ENCODE measurements around the gene SORCS3. TPM values are rescaled to one million over a fixed set of nuclear protein-coding genes. Genes with fewer than 3 reads are reported as not detected.

SORCS3 gene
- polyA plus RNA-seq, 1 donor (not counting 4 experiments of a cell fraction or from before 2014, with no cell fraction given): not detected

GRCh38 chr10:105145711-105146110, 504.6 kb downstream of the SORCS3 start:
- no peak overlapping the region for H2AFZ ChIP-seq (ENCODE audit: control insufficient read depth, low read length)
- TF ChIP-seq CTCF (optimal IDR thresholded peaks at IDR 0.05 in 1 of 3, IDR thresholded peaks at IDR 0.05 in 1 of 3, conservative IDR thresholded peaks at IDR 0.05 in 1 of 3; ENCODE audit: extremely low read depth in 1 of 3, insufficient read depth in 2 of 3, low read length in 3 of 3): no peak
- TF ChIP-seq EZH2 (IDR thresholded peaks at IDR 0.05; ENCODE audit: low read length): no peak
- H3K9ac ChIP-seq (ENCODE audit: control insufficient read depth, extremely low read depth, insufficient read depth, low read length): no peak overlapping the region
- dilution Hi-C loops (cut with MboI; ENCODE audit: extremely low pct_ligation_motif_present, low sequenced_read_pairs): no loop called here
- H3K79me2 ChIP-seq (ENCODE audit: control insufficient read depth, insufficient read depth, low read length): no peaks in the 10 kb centered on the region
- no peaks in the 10 kb centered on the region for H3K4me1 ChIP-seq (ENCODE audit: control insufficient read depth, extremely low read depth, insufficient read depth, low read length)
- FAIRE-seq (no peak), DNase-seq (ENCODE audit: low read depth, low spot score) (no peak)
- no peaks in the 10 kb centered on the region for H4K20me1 ChIP-seq (ENCODE audit: control insufficient read depth, extremely low read depth, insufficient read depth, low read length)
- H3K27me3 ChIP-seq (ENCODE audit: control insufficient read depth, extremely low read depth, insufficient read depth, low read length): no peaks in the 10 kb centered on the region
- H3K4me3 ChIP-seq (ENCODE audit: control insufficient read depth in 2 of 3, extremely low read depth in 1 of 3, insufficient read depth in 2 of 3, low read depth in 1 of 3, low read length in 3 of 3): no peak overlapping the region
- H3K4me2 ChIP-seq (ENCODE audit: control insufficient read depth, extremely low read depth, insufficient read depth, low read depth, low read length): no peak overlapping the region
- H3K36me3 ChIP-seq (ENCODE audit: control insufficient read depth in 2 of 2, extremely low read depth in 1 of 2, insufficient read depth in 2 of 2, low read length in 2 of 2): no peaks in the 10 kb centered on the region
- H3K27ac ChIP-seq (ENCODE audit: control insufficient read depth, insufficient read depth, low read length): no peak overlapping the region
- no peaks in the 10 kb centered on the region for H3K9me1 ChIP-seq (ENCODE audit: control insufficient read depth, extremely low read depth, insufficient read depth, low read length)
- H3K9me3 ChIP-seq (ENCODE audit: control insufficient read depth, low read depth, low read length): no peaks in the 10 kb centered on the region

GRCh38 chr10:105146436-105146835, 505.3 kb downstream of the SORCS3 start:
- Histone ChIP-seq H3K27me3 (ENCODE audit: control insufficient read depth, extremely low read depth, insufficient read depth, low read length) (no peaks in the 10 kb centered on the region), H3K9me3 (ENCODE audit: control insufficient read depth, low read depth, low read length) (no peaks in the 10 kb centered on the region), H3K9ac (ENCODE audit: control insufficient read depth, extremely low read depth, insufficient read depth, low read length) (no peak overlapping the region), H3K36me3 (ENCODE audit: control insufficient read depth in 2 of 2, extremely low read depth in 1 of 2, insufficient read depth in 2 of 2, low read length in 2 of 2) (no peaks in the 10 kb centered on the region), H3K9me1 (ENCODE audit: control insufficient read depth, extremely low read depth, insufficient read depth, low read length) (no peaks in the 10 kb centered on the region), H3K79me2 (ENCODE audit: control insufficient read depth, insufficient read depth, low read length) (no peaks in the 10 kb centered on the region), H3K4me2 (ENCODE audit: control insufficient read depth, extremely low read depth, insufficient read depth, low read depth, low read length) (no peak overlapping the region), H2AFZ (ENCODE audit: control insufficient read depth, low read length) (no peak overlapping the region), H4K20me1 (ENCODE audit: control insufficient read depth, extremely low read depth, insufficient read depth, low read length) (no peaks in the 10 kb centered on the region), H3K4me3 (ENCODE audit: control insufficient read depth in 2 of 3, extremely low read depth in 1 of 3, insufficient read depth in 2 of 3, low read depth in 1 of 3, low read length in 3 of 3) (no peak overlapping the region), H3K27ac (ENCODE audit: control insufficient read depth, insufficient read depth, low read length) (no peak overlapping the region), H3K4me1 (ENCODE audit: control insufficient read depth, extremely low read depth, insufficient read depth, low read length) (no peaks in the 10 kb centered on the region)
- no peak for TF ChIP-seq CTCF (optimal IDR thresholded peaks at IDR 0.05 in 1 of 3, IDR thresholded peaks at IDR 0.05 in 1 of 3, conservative IDR thresholded peaks at IDR 0.05 in 1 of 3; ENCODE audit: extremely low read depth in 1 of 3, insufficient read depth in 2 of 3, low read length in 3 of 3)
- no peak for TF ChIP-seq EZH2 (IDR thresholded peaks at IDR 0.05; ENCODE audit: low read length)
- FAIRE-seq (no peak), DNase-seq (ENCODE audit: low read depth, low spot score) (no peak)
- dilution Hi-C loops (cut with MboI; ENCODE audit: extremely low pct_ligation_motif_present, low sequenced_read_pairs): no loop called here
